Renal pelvis (tissue), 4 donors: ENCODE data around the gene CHRDL2. TPM values are rescaled to one million over a fixed set of nuclear protein-coding genes. Genes with fewer than 3 reads are reported as not detected.
A peak's percentile ranks its signal among the peaks of the same experiment; 100 is the strongest.

ENCODE experiments used
- DNase-seq: peaks from one replicate; pipeline ENCODE4 v3.0.0-alpha.2; 2013
- polyA plus RNA-seq, 3 donors: library from polyadenylated mRNA; unstranded; fragments of 120-200 nt; gene quantifications; one replicate each; pipeline ENCODE4 v1.2.1, GENCODE V29; 2013; ENCODE audit not compliant: insufficient read length in 3 of 3

The CHRDL2 gene
- polyA plus RNA-seq, 3 donors, result 0.31 to 0.50 (median 0.35) TPM

DNA sequence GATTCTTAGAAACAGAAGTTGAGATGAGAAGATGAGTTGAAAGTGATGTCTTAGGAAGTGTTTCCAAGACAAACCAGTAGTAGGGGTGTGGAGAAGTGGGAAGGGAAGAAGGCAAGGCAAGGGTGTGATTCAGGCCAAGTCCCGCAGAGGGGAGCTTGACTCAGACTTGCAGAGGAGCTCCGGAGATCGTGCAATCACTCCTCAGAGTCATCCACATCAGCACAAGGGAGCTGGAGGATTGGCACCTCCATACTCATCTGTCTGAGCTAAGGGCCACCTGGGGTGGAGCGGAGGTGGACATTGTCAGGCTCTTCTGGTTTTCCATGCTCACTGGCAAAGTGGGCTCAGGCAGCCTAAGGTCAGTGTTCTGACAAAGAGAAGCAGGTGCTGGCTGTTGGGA, 44.4 kb downstream of the CHRDL2 start:
- no peak for DNase-seq

DNA sequence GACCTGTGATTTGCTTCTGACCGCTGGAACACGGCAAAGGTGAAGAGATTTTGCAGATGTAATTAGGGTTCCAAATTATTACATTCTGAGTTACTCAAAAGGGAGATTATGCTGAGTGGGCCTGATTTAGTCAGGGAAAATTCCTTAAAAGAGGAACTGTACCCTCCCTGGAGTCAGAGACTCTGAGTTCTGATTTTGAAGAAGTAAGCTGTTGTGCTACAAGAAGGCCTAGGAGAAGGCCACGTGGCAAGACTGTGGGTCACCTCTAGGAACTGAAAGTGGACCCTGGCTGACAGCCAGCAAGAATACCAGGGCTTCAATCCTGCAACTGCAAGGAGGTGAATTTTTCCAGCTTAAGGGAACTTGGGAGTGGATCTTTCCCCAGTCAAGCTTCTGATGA, 45.3 kb downstream of the CHRDL2 start:
- DNase-seq, result no peak

DNA sequence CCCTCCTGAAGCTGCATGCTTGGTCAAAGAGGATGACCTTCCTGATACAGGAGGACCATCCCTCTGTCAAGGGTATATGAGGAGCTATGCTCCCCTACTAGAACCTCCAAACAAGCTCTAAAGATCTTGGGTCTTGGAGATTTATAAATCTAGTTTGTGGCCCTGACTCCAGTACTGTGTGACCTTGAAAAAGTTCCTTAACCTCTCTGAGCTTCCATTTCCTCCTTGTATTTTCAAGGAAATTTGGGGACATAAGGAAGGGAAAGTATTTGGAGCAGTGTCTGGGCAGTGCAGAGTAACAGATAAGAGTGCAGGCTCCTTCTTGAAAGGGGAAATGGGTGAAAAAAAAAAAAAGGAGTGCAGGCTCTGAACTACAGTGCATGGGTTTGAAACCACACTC, 45.9 kb downstream of the CHRDL2 start:
- DNase-seq, result no peak

DNA sequence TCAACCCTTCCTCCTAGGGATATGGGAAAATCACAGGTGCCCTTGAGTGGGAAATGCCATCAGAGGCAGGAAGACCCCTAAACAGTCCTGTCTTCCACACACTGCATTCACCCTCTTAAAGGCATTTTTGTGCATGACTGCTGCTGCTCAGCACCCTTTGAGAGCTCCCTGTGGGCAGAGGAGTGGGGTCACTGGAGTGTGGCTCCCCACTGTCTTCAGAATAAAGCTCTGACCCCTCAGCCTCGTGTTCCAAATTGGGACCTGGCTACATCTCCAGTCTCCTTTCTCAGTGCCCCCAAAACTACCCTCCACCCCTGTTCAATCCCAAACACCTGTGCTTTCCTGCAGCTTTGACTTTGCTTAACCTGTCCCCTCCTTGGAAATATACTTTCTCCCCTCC, 46.6 kb downstream of the CHRDL2 start:
- no peak for DNase-seq

DNA sequence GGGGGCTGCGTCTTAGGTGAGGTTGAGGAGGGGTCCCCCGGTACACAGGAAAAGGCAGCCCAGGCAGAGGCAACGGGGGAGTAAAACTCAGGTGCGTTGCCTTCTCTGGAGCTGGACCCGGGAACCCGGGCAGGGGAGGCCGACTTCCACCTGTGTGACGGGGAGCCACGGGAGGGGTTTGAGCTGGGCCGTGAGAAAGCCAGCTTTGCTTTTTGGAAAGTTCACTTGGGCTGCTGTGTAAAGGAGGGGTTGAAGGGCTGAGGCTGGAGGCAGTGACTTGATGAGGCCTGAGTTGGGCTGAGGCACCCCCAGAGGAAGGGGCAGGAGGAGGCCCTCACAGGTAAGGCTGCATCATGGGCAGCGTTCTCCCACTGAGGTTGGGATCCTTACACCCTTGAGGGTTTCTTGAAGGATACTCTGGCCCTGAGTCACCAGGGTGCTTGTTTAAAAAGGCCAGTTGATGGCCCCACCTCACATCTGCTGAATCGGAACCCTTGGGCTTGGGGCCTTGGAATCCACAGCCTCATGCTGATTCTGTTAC, 47.2 kb downstream of the CHRDL2 start:
- DNase-seq, result no peak

DNA sequence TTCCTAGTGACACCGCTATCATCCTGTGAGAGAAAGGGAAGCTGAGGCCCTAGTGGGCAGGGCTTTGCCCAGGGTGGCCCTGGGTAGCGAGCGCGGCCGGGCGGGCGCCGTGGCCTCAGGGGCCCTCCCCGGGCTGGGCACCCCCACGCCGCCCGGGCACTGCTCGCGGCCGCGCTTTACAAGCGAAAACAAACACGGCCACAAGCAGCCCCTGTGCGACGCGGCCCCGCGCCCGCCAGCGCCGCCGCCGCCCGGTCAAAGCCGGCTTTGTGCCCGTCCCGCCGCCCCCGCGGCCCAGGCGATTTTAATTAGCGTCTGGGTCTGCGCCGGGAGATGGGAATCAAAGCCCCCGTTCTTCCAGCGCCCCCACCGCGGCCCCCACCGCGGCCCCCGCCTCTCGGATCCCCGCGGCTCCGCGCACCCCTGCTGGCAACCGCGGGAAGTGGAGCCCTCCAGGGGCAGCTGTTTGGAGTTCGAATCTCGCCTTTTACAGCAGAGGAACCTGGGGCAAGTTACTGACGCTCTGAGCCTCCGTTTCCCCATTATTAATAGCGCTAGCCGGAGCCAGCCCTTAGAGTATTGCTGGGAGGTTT, 47.9 kb downstream of the CHRDL2 start:
- peak; percentile 21 for DNase-seq

DNA sequence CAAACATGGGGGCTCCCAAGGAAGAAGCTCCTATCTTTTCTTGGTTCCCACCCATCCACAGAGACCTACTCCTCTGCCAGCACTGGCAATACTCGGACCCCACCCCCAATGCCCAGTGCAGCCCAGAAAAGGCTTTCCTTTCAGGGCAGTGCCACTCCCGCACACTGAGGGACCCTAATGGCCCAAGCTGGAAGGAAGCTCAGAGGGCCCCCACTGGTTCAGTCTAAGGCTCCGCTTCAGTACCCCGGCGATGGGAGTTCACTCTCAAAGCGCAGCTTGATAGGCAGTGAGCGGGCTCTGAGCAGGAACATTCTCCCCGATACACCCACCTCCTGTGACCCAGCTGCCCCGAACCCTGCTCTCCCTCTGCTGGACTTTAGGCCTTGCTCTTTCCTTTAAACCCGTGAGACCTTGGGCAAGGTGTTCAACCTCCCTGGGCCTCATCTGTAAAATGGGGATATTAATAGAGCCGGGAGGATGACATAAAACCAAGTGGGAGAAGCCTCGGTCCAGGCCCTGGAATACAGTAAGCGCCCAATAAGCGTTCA, 48.4 kb downstream of the CHRDL2 start:
- DNase-seq, result no peak

DNA sequence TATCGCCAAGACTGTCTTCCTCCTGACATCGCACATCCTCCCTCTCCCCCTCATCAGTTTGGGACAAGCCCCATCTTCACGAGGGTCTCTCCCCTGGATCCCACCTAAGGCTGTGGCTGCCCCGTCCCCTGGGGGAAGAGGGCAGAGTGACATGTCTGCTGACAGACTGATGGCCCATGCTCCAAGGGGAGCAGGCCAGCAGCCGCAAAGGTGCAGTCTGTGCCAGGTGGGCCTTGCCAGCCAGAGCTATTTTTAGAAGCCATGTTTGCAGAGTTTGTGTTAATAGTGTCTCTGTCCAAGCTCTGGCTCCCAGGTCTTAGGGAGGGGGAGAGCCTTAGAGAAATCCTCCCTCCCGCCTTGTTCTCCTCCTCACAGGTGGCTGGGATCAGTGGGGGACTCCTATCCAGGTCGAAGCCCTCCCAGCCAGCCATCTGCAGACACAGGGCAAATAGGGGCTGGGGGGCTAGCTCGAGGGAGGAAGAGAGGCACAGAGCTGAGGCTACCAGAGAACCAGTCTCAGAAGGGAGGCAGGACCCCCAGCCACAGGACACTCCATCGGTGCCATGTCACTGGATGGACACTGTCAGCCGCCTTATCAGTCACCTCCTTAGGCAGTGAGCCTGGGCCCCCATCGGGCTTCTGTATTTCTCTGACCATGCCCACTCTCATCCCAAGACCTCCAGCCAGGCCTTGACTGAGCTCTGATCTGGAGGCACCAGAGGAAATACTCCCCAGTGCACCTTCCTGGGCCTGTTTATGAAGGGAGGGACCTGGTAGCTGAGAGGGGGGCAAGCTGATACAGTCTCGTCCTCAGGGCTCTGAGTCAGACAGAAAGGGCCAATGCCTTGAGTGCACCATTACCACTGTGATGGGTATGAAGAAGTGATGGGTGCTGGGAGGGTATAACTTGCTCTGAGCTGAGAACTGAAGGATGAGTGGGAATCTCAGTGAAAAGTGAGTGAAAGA, 49.3 kb downstream of the CHRDL2 start:
- DNase-seq, result no peak

DNA sequence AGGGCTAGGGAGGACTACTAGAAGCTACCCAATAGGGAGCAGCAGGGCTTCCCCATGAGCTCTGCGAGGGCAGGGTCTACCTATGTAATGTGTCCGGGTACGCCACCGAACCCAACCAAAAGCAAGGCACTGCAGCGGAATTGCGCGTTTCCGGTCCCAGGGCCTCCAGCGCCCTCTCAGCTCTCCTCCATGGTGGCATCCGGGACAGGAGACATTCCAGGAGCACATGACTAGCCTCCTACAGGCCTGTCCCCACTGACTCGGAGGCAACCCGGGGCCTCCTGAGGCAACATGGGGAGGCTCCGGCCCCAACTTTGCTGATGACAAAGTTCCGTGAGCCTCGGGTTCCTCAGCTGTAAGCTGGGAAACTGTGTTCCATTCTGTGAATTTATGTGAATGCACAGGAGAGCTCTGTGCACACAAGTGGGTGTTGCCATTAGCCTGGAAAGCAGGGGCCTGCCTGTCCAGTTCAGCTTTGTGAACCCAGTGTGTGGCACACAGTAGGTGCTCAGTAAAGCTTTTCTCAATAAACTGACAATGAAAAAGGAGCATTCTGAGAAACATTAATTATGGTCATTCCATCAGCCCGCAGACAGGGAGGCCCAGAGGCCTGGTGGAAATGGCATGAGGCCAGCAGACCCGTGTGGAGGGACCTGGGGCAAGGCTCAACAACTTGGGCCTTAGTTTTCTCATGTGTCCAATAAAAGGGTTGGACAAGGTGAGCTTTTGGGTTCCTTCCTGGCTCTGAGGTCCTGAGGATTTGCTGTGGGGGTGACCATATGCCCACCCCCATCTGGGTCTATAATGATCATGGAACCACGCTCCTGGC, 50.3 kb downstream of the CHRDL2 start:
- DNase-seq, result no peak

DNA sequence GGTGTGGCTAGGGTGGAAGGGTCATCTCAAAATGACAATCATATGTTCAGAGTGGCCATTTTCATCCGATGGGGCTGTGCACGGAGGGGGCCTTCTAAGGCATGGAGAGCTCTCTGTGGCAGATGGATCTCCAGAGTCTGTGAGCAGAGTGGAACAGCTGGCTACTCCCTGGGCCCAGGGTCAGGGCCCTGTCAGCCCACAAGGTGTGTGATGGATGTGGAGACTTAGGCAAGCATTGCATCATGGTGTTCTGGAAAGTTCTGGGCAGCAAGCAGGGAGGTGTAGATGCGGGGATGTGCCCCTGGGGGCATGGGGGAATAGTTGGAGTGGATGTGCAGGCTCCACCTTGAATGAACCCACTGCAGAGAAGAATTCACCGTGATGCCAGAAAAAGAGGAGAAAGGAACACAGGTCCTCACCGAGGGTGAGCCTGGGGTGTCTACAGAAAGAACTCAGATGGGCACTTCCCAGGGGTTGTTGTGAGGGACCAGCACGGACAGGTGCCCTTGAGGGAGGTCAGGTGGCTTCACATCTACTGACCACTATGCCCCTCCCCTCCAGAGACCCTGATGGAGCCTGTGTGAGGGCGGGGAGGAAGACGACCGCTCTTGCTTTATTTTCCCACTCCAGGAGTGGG, 51.1 kb downstream of the CHRDL2 start:
- no peak for DNase-seq

DNA sequence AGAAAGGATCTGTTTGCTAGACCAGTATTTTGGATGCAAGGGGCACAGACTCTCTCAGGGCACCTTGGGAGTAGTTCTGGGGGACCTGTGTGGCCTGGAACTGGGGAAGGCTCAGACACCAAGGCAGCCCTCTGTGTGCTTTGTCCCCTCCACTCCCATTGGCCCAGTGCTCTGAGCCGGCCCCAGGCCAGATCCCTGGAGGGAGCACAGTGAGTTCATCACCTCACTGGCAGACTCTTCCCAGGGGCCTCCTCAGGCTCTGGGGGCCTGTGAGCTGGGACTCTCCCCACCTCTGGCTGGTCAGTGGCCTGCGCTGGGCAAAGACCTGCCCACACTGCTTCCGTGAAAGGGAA, 51.7 kb downstream of the CHRDL2 start:
- no peak for DNase-seq

DNA sequence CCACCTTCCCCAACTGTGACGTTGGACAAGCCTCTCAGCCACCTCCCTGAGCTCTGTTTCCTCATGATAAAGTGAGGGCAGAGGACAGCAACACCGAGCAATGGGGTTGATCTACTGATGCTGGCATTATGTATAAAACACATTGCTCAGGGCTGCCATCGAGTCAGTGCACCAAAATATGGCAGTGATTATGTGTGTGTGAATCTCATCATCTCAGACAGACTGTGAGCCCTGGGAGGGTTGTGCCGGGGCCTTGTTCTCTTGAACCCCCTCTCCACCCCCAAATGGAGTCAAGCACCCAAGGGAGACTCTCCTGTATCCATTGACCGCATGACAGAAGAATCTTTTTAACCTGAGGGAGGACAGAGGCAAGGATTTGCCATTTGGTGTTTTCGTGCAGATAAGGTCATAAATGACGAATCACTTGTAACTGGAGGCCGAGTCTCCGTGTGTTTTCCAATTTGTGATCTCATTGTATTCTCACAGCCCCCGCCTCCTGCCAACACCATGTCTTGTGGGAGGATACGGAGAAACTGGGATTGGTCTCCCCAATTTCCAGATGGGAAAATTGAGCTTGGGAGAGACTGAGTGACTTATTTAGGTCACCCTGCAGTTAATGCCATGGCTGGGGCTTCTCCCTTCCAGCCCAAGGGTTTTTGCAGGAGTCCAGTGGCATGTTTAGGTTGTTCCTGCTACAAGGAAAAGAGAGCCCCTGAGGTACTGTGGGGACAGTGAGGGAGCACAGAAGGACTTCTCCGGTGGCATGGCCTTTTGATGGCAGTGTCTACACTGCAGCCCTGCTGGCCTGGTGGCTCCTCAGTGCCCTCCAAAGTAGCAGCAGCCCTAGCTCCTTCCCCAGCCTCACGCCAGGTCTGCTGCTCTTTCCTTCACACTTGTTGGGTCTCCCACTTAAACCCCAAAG, 52.4 kb downstream of the CHRDL2 start:
- no peak for DNase-seq

DNA sequence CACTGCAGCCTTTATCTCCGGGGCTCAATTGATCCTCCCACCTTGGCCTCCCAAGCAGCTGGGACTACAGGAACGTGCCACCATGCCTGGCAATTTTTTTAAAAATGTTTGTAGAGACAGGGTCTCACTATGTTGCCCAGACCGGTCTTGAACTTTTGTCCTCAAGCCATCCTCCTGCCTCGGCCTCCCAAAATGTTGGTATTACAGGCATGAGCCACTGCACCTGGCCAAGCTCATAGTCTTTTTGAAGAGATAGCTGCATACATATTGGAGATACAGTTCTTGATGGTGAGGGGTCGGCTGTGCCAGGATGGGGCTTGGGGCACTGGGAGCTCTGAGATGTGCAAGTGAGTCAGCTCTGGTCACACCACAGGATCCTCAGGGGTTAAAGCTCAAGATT, 53.2 kb downstream of the CHRDL2 start:
- no peak for DNase-seq

DNA sequence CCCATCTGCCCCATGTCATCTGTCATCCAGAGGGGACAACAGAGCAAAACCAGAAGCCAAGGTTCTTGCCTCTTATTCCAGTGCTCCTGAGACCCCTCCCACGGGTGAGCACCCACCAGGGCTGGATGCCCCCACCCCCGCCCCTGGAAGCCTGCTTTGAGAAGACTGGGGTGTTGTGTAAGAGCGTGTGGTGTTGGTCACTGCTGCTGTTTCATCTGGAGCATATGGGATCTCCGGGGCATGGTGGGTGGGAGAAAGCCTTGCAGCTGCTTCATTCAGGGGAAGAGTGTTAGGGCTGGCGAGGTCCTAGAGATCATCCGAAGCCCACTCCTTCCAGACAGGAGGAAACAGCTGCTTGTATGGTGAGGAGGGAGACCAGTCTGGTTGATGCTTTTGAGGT, 54.1 kb downstream of the CHRDL2 start:
- no peak for DNase-seq

DNA sequence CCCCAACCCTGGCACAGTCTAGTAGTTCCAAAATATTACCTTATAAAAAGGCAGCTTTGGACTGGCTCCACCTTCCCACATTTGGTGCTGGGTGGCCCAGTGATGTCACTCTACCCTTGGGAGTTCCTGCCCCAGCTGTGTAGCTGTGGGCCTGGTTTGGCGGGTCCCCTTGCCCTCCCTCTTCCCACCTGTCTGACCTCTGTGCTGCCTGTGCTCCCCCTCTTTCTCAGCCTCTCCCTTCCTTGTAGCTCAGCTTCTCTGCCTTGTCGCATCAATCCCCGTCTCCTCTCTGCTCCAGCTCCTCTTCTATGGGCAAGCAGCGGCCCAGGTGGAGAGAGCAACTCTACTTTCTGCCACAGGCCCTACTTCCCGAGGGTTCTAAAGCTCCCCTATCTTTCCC, 54.6 kb downstream of the CHRDL2 start:
- no peak for DNase-seq

DNA sequence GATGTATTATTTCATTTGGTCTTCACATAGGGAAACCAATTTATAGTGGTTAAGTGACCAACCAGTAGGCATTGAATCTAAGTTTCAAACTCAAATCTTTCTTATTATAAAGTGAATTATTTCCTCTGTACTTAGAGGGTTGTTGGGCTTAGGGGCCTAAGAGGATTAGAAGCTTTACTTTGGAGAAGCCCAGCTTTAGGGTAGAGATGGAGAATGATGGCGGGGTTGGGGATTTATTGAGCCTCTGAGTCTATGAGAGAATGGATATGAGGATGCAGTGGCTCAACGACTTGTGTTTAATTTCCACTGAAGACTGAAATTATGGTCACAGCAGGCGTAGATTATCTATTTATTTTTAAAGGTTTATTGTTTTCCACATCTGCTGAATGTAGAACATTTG, 55.5 kb downstream of the CHRDL2 start:
- DNase-seq, result no peak

DNA sequence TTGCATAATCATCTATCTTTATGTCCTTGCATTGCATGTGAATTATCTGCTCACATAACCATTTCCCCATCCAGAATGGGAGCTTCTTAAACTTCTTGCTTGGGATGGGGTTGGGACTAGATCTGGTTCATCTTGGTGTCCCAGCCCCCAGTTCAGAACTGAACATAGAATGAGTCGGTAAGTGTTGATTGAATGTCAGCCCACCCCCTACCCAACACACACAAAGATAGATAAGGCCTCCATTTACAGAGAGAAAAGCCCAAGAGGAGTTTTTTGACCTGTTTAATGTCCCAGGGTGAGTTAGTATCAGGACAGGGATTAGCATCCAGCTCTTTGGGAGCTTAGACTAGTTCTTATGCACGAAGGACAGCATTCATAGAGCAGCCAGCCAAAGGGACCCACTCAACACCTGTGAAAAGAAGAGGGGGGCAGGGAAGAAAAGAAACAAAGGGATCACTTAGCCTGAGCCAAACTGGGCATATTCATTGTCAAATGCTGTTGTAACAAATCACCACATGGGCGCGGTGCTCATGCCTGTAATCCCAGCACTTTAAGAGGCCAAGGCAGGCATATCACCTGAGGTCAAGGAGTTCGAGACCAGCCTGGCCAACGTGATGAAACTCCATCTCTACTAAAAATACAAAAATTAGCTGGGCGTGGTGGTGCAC, 57.4 kb downstream of the CHRDL2 start:
- no peak for DNase-seq

DNA sequence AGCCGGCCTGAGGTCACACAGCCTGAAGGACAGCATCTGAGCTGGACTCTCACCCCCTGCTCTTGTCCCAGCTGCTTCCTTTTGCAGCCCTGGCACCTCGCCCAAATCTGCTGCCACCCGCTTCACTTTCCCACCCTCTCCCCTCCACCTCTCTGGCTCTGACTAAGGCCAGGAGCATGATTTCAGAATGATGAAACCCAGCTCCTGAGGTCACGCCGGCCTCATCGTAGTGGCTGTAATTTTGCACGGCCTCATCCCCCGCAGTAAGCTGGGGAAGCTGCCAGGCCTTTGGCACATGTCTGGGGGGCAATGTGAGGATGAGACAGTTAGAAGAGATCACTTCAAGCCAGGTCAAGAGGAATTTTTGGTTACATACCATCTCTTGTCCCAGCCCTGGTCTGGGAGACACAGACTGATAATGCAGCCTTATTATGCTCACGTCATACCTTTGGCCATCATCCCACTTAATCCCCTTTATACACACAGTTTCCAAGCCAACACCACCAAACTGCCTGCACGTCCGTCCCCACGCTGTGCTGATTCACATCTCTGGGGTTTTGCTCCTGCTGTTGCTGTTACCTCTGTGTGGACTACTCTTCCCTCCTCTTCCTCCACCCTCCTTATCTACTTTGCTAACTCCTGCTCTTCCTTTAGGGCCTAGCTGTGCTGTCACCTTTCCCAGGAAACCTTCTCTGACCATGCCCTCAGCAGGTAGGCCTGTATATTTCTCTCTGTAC, 58.1 kb downstream of the CHRDL2 start:
- DNase-seq, result peak; percentile 20

DNA sequence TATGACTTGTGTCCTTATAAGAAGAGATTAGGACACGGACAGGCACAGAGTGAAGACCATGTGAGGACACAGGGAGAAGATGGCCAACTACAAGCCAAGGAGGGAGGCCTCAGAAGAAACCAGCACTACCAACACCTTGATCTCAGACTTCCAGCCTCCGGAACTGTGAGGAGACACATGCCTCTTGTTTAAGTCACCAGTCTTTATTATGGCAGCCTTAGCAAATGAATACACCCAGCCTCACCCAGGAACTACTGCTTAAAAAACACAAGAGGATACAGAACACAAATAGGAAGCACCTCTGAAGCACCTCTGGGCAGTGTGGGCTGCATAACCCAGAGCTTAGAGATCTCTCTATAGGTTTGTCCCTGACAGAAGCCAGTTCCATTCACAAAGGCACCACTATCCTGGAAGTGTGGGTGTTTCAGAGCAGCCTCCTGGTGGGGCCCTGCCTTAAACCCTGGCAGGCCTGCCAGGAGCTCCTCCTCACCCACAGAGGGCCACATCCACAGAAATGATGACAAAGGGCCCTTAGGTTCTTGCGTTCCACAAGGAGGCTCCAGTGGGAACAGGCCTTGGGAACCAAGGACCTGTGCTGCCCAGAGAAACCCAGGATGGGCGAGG, 58.8 kb downstream of the CHRDL2 start:
- no peak for DNase-seq
